HepG2 (cell line): ENCODE results near the gene CELF4. TPM values are rescaled to one million over a fixed set of nuclear protein-coding genes. Genes with fewer than 3 reads are reported as not detected.

Source experiments
- ATAC-seq: fragments of 200-7000 bp; cut with Tn5 transposase; 3 replicates; pipeline ENCODE4 v1.9.1; 2020; ENCODE audit warnings: mild to moderate bottlenecking, moderate library complexity
- BruUV-seq: library from RNA; stranded (reverse); fragments of 400-500 nt; replicated peaks from 2 replicates; lab custom pipeline; 2021; lab: Mats Ljungman, UMichigan
- CTCF ChIA-PET: fragments of 300-600 bp; formaldehyde crosslinking; extraction: SDS; loops from one replicate; lab custom pipeline; 2021; ENCODE audit warnings: low total read pairs, inconsistent platforms, low intra/inter-chr PET ratio; lab: Yijun Ruan, JAX
- POLR2A ChIA-PET: fragments of 350-600 bp; sonication (Branson Sonifier 250); formaldehyde crosslinking; loops from one replicate; lab custom pipeline; 2020; ENCODE audit warnings: antibody characterized with exemption, inconsistent platforms; lab: Yijun Ruan, JAX
- DNase-seq: peaks from one replicate; pipeline ENCODE4 v3.0.0-alpha.2; 2015; ENCODE audit warnings: low spot score
- FAIRE-seq: peaks from 3 replicates; lab custom pipeline; 2011; peaks lifted over from hg19 to GRCh38; lab: Jason Lieb, UNC
- H2AFZ ChIP-seq: one replicate; pipeline ENCODE4 v1.6.1; 2011; ENCODE audit warnings: low read length, inconsistent platforms
- H3K27ac ChIP-seq: fragments of 300-600 bp; 3 replicates; pipeline ENCODE4 v1.8.0; 2011; ENCODE audit warnings: mixed run types, mild to moderate bottlenecking, mixed read lengths, low read length, inconsistent platforms; ENCODE audit not compliant: insufficient read depth; ENCODE audit errors: extremely low read length
- H3K27me3 ChIP-seq, 2 experiments: fragments of 200-600 bp in 1 of 2; 2 replicates in 1 of 2; 3 replicates in 1 of 2; pipeline versions ENCODE4 v1.6.0 to v1.8.0; 2011; ENCODE audit warnings: low read length in 2 of 2, mild to moderate bottlenecking in 2 of 2, moderate library complexity in 2 of 2, inconsistent platforms in 1 of 2; ENCODE audit not compliant: insufficient read depth in 2 of 2, control insufficient read depth in 1 of 2
- H3K36me3 ChIP-seq, 2 experiments: fragments of 200-600 bp in 1 of 2; replicated peaks in 1 of 2; 2 replicates in 1 of 2; 3 replicates in 1 of 2; pipeline versions ENCODE4 v1.5.1 to v1.8.0; 2011; ENCODE audit warnings: low read length in 2 of 2, inconsistent platforms in 1 of 2; ENCODE audit not compliant: insufficient read depth in 2 of 2, control insufficient read depth in 1 of 2
- H3K4me1 ChIP-seq: 2 replicates; pipeline ENCODE4 v1.5.1; 2012; ENCODE audit warnings: low read length, inconsistent platforms; ENCODE audit not compliant: insufficient read depth
- H3K4me2 ChIP-seq: 2 replicates; pipeline ENCODE4 v1.6.0; 2011; ENCODE audit warnings: low read depth, low read length, inconsistent platforms
- H3K4me3 ChIP-seq, 3 experiments: fragments of 200-600 bp in 1 of 3; sonication (generic), shearing (Covaris generic) in 1 of 3; replicated peaks in 1 of 3; 2 replicates each; pipeline ENCODE4 v1.5.1; 2011 to 2016; ENCODE audit warnings: low read length in 3 of 3, inconsistent platforms in 2 of 3, low read depth in 2 of 3, mild to moderate bottlenecking in 2 of 3, control low read depth in 1 of 3, mixed read lengths in 1 of 3; ENCODE audit not compliant: insufficient read depth in 1 of 3
- H3K79me2 ChIP-seq: one replicate; pipeline ENCODE4 v1.6.1; 2011; ENCODE audit warnings: low read length, inconsistent platforms; ENCODE audit not compliant: insufficient read depth
- H3K9ac ChIP-seq: 2 replicates; pipeline ENCODE4 v1.6.0; 2011; ENCODE audit warnings: mild to moderate bottlenecking, low read depth, low read length, inconsistent platforms; ENCODE audit not compliant: insufficient read depth
- H3K9me3 ChIP-seq: 2 replicates; pipeline ENCODE4 v1.5.1; 2012; ENCODE audit warnings: mild to moderate bottlenecking, low read length
- H4K20me1 ChIP-seq: 2 replicates; pipeline ENCODE4 v1.6.0; 2011; ENCODE audit warnings: inconsistent platforms, mild to moderate bottlenecking, low read length, moderate library complexity; ENCODE audit not compliant: insufficient read depth
- ELF3 ChIP-seq: IDR thresholded peaks from 2 replicates; pipeline ENCODE4 v1.6.1; 2016; ENCODE audit warnings: missing genetic modification reagents, missing compliant biosample characterization
- ELK4 ChIP-seq: sonication (generic); formaldehyde crosslinking; IDR thresholded peaks from 2 replicates; pipeline ENCODE4 v1.9.0; 2021; ENCODE audit warnings: missing genetic modification reagents, borderline replicate concordance
- GATA4 ChIP-seq: sonication (generic); IDR thresholded peaks from 2 replicates; pipeline ENCODE4 v1.6.1; 2016; ENCODE audit warnings: antibody characterized with exemption, low read depth, borderline replicate concordance
- HNF4G ChIP-seq, 2 experiments: sonication (generic) in 1 of 2; formaldehyde crosslinking in 1 of 2; IDR thresholded peaks; 2 replicates each; pipeline versions ENCODE4 v1.4.0 to v1.6.1; 2011 to 2020; ENCODE audit warnings: borderline replicate concordance in 2 of 2, low read depth in 2 of 2, mild to moderate bottlenecking in 2 of 2, low read length in 1 of 2, missing genetic modification reagents in 1 of 2, moderate library complexity in 1 of 2
- MIER3 ChIP-seq: IDR thresholded peaks from 2 replicates; pipeline ENCODE4 v1.6.1; 2016; ENCODE audit warnings: missing compliant biosample characterization, borderline replicate concordance
- SKIL ChIP-seq: sonication (generic); formaldehyde crosslinking; IDR thresholded peaks from 2 replicates; pipeline ENCODE4 v1.8.0; 2022; ENCODE audit warnings: missing genetic modification reagents, mild to moderate bottlenecking, moderate library complexity, borderline replicate concordance
- TEAD2 ChIP-seq: sonication (generic); formaldehyde crosslinking; IDR thresholded peaks from 2 replicates; pipeline ENCODE4 v1.9.0; 2021; ENCODE audit warnings: missing genetic modification reagents
- THAP11 ChIP-seq: IDR thresholded peaks from 2 replicates; pipeline ENCODE4 v1.6.1; 2016; ENCODE audit warnings: missing biosample characterization, missing genetic modification reagents
- XRCC5 ChIP-seq: fragments of 200-400 bp; formaldehyde crosslinking; optimal IDR thresholded peaks from 2 replicates; pipeline ENCODE3; 2017; ENCODE audit warnings: mild to moderate bottlenecking, low read length
- YY1 ChIP-seq: IDR thresholded peaks from 2 replicates; pipeline ENCODE4 v1.6.1; 2011; ENCODE audit warnings: low read length, low read depth, moderate library complexity, mild to moderate bottlenecking; ENCODE audit not compliant: insufficient read depth, insufficient replicate concordance
- ZBTB10 ChIP-seq: sonication (generic); formaldehyde crosslinking; IDR thresholded peaks from 2 replicates; pipeline ENCODE4 v1.4.0; 2020; ENCODE audit warnings: missing genetic modification reagents, borderline replicate concordance
- ZFP41 ChIP-seq: sonication (generic); formaldehyde crosslinking; IDR thresholded peaks from 2 replicates; pipeline ENCODE4 v1.4.0; 2020; ENCODE audit warnings: mild to moderate bottlenecking, missing genetic modification reagents, borderline replicate concordance
- ZNF557 ChIP-seq: sonication (generic); formaldehyde crosslinking; IDR thresholded peaks from 2 replicates; pipeline ENCODE4 v1.4.0; 2020; ENCODE audit warnings: missing genetic modification reagents
- ZNF713 ChIP-seq: sonication (generic); formaldehyde crosslinking; IDR thresholded peaks from 2 replicates; pipeline ENCODE4 v1.4.0; 2020; ENCODE audit warnings: mild to moderate bottlenecking, missing genetic modification reagents
- ZNF746 ChIP-seq: sonication (generic); formaldehyde crosslinking; IDR thresholded peaks from 2 replicates; pipeline ENCODE4 v1.8.0; 2022; ENCODE audit warnings: mild to moderate bottlenecking, missing genetic modification reagents
- ZNF782 ChIP-seq: sonication (generic); formaldehyde crosslinking; IDR thresholded peaks from 2 replicates; pipeline ENCODE4 v1.4.0; 2020; ENCODE audit warnings: missing genetic modification reagents, mild to moderate bottlenecking, borderline replicate concordance
- ZSCAN29 ChIP-seq: sonication (generic); formaldehyde crosslinking; conservative IDR thresholded peaks from 2 replicates; pipeline ENCODE4 v1.4.0; 2020; ENCODE audit warnings: mild to moderate bottlenecking, missing genetic modification reagents
- WGBS: methylation state at CpG from one replicate; pipeline ENCODE4 v1.1.6; 2017; ENCODE audit warnings: low lambda C conversion rate; 5-methylcytosine and 5-hydroxymethylcytosine counted together
- in situ Hi-C: cut with HindIII; loops from 2 replicates; pipeline ENCODE4 v1.10.0; 2017; ENCODE audit warnings: low pct_unique_long_range_greater_than_20kb; ENCODE audit not compliant: extremely low pct_ligation_motif_present
- intact Hi-C: fragments of 100-400 bp; cut with micrococcal nuclease; formaldehyde crosslinking; loops from one replicate; pipeline ENCODE4 v1.10.0; 2022; ENCODE audit not compliant: unreplicated experiment
- polyA plus RNA-seq, 8 experiments: library from polyadenylated mRNA; depleted of rRNA in 3 of 8; stranded (reverse) in 7 of 8; unstranded in 1 of 8; fragments of >200 nt; fragmentation: Illumina TruSeq in 4 of 8; extraction: Trizol in 4 of 8; gene quantifications; 2 replicates each; pipeline versions ENCODE4 v1.2.1 to v1.2.3, GENCODE V29; 2011 to 2016; ENCODE audit warnings: low read depth in 4 of 8, missing spikeins in 1 of 8, mixed read lengths in 1 of 8; ENCODE audit not compliant: insufficient read depth in 1 of 8
- total RNA-seq, 5 experiments: library from RNA; depleted of rRNA; stranded (reverse); fragments of >200 nt; fragmentation: Illumina TruSeq; extraction: Trizol; gene quantifications; 2 replicates each; pipeline ENCODE4 v1.2.3, GENCODE V29; 2016; ENCODE audit warnings: low read depth in 1 of 5

CELF4 gene
- total and polyA plus RNA-seq, 2 of the 13 experiments (the other 11 are each of a cell fraction or from before 2014, with no cell fraction given), result not detected

- TF ChIP-seq ZBTB10 (no peak), SKIL (CRISPR knock-in tag) (no peak), HNF4G (IDR thresholded peaks at IDR 0.05; ENCODE audit: borderline replicate concordance, low read depth, low read length) (no peak), HNF4G (CRISPR knock-in tag; IDR thresholded peaks at IDR 0.05; ENCODE audit: borderline replicate concordance, low read depth) (no peak), YY1 (no peak), TEAD2 (CRISPR knock-in tag) (no peak), XRCC5 (no peak), ELF3 (CRISPR knock-in tag) (no peak)
Measured at GRCh38 chr18:37529296-37529695, 36.3 kb downstream of the CELF4 start (continued).

GRCh38 chr18:37527395-37527794 is 38.2 kb downstream of the CELF4 start:
- no peaks in the 10 kb centered on the region for H3K79me2 ChIP-seq
- no peaks in the 10 kb centered on the region for H3K4me1 ChIP-seq
- no peak overlapping the region for H2AFZ ChIP-seq
- ATAC-seq, result no peak
- no peak overlapping the region for H3K9ac ChIP-seq
- H3K27ac ChIP-seq, result no peak overlapping the region
- peaks cover 6 to 76% of the 10 kb centered on the region in 2 experiments for H3K27me3 ChIP-seq
- no peaks in the 10 kb centered on the region; a peak in 1 of 5 replicates for H3K36me3 ChIP-seq
- no peak overlapping the region for H3K4me3 ChIP-seq
- in situ Hi-C loops (no loop called here), intact Hi-C loops (no loop called here)
- DNase-seq, result no peak
- 2% methylated on average over 3 of the region's 3 CpGs for WGBS
- BruUV-seq, result no TSS peak
- POLR2A ChIA-PET, result no interaction called here
- no peaks in the 10 kb centered on the region for H4K20me1 ChIP-seq
- H3K9me3 ChIP-seq, result no peaks in the 10 kb centered on the region
- no peak for FAIRE-seq
- CTCF ChIA-PET, result no interaction called here
- no peak overlapping the region for H3K4me2 ChIP-seq
- TF ChIP-seq ELK4 (CRISPR knock-in tag) (no peak), ZNF557 (CRISPR knock-in tag) (no peak), ZNF713 (CRISPR knock-in tag) (no peak), ZFP41 (CRISPR knock-in tag) (no peak), MIER3 (CRISPR knock-in tag) (no peak), ZNF782 (no peak), GATA4 (no peak), THAP11 (CRISPR knock-in tag) (no peak), ZNF746 (CRISPR knock-in tag) (no peak), ZSCAN29 (CRISPR knock-in tag) (no peak)
